Superior temporal gyrus (tissue), 1 donor: ENCODE results near the gene RPP25L.

ENCODE experiments used
- DNase-seq: peaks from one replicate; pipeline ENCODE4 v3.0.0-alpha.2; 2016; ENCODE audit errors: extremely low spot score

The RPP25L gene

DNA sequence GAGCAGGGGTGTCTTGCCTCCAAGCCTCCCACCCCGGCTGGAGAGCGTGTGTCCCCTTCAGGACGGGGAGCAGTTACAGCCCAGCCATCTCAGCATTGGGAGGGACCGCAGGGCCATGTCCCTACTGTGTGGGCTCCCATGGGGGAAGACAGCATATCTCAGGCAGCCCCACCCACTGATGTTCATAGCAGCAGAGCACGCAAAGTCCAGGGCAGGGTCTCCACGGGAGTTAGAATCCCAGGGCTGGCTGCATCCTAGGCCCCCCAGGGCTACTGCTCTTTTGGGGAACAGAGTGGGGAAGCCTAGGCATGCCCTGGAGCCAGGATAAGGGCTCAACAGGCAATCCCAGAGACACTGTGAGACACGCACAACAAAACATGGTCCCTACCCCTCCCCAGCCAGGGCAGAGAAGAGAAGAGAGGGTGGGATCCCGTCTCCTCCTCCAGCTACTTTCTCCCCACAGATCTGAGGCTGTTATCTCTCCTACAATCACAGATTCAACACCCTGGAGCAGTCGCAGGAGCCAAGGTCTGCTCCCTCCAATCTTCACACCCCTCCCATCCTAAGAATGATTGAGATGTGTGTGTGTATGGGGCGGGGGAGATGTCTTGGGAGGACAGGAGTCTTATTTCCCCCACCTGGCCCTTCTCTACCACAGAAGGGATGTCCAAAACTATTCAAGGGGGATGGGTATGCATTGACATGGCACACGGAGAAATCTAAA is 25.8 kb downstream of the RPP25L start:
- DNase-seq, result no peak

DNA sequence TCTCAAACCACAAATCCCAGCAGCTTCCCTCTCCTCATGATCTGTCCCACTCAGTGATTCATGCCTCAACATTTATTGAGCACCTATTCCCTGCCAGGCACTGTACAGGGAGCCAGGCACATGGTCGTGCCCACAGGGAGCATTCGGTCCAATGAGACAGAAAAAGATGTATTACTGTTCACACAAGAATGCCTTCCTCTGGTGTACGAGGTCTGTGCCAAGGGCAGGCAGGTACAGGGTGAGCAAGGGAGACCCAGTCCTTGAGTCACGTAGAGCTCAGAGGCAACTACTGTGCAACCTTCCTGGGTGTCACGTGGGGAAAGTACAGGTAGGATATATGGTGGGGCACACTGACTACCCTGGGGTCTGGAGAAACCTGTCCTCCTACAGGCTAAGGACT is 26.9 kb downstream of the RPP25L start:
- DNase-seq, result no peak

DNA sequence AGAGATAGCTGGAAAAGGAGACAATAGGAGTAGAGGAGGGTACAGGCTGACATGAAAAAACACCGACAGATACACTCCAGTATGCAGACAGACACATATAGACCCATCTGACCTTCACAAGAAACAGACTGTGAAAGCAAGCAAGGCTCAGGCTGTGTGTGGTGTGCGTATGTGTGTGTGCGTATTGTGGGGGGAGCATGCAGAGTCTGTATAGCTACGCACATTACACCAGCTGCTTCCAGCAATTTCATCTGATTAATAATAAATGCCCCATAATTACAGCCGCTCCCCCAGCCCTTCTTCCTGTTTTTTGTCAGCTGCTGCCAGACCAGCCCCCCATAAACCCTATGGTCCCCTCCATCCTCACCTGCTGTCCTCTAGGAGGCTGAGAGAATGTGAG is 29.1 kb downstream of the RPP25L start:
- DNase-seq, result no peak

DNA sequence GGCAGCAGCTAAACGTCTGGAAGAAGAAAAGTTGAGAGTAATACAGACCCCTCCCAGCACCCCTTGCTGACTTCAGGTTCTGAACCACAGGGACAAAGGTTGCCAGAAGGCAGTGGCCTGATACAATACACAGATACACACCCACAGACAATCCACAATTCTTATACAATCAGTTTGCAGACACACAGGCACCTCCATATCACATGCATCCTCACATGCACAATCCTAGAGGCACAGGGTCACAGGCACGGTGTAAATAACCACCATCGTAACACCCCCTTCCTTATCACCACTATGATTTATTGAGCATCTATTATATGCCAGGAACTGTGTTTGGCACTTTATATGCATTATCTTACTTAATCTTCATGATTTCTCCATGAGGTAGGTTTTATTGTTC is 30.6 kb downstream of the RPP25L start:
- no peak for DNase-seq

DNA sequence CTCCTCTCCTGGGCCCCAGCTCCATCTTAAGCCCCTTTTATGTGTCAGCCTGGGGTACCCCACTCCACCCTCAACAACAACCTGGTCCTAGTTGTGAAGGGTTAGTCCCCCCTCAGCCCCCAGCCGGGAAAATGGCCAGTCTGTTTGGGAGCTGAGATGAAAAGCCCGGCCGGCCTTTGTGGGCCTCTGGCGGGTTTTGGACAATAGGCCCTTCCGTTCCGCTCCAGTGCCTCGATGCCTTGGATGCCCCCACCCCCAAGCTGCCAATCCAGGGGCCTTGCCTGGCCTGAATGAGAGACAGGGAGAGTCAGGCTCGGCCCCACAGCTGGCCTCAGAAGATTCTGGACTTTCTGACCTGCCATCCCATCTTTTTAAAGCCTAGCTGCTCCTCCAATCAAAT is 31.5 kb downstream of the RPP25L start:
- DNase-seq, result no peak

DNA sequence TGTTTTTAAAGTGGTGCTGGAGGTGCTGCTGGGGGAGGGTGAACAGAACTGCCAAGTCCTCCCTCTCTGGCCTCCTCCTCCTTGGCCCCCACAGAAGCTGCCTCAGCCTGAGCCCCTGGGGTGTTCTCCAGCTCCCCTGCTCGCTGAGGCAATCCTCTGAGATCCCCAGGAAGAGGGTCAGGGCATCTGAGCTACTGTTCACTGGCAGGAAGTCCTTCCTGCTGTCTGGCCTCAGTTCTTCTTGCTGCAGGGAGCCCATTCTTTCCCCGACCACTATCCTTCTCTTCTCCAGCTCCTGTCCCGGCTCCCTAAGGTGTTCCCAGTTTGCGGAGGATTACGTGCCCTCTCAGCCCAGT is 32.1 kb downstream of the RPP25L start:
- no peak for DNase-seq

DNA sequence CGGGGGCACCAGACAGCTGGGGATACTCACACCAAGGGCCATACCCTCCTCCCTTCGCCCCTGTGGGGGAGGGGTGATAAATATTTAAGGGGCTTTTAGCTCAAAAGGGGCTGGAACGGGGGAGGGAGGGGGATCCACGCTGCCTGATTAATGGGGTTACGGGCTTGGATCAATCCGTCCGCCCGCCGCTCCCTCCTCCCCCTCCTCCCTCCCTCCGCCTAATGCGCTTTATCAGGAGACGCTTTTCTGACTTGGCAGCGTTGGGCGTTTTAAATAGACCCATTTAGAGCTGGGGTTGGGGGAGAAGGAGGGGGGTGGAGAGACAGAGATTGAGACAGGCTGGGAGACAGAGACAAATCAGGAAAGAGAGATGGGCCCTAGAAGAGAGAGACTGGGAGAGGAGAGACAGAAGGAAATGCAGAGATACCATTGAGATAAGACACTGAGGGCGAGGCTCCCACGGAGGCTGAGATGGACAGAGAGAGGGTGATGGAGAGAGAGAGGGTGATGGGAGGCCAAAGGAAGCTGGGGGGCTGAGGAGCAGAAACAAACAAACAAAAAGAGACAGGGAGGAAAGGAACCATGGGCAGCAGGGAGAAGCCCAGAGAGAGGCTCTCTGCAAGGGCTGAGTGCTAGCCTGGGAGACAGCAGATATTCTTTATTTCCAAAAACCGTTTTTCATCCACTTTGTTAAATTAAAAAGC is 32.6 kb downstream of the RPP25L start:
- no peak for DNase-seq

DNA sequence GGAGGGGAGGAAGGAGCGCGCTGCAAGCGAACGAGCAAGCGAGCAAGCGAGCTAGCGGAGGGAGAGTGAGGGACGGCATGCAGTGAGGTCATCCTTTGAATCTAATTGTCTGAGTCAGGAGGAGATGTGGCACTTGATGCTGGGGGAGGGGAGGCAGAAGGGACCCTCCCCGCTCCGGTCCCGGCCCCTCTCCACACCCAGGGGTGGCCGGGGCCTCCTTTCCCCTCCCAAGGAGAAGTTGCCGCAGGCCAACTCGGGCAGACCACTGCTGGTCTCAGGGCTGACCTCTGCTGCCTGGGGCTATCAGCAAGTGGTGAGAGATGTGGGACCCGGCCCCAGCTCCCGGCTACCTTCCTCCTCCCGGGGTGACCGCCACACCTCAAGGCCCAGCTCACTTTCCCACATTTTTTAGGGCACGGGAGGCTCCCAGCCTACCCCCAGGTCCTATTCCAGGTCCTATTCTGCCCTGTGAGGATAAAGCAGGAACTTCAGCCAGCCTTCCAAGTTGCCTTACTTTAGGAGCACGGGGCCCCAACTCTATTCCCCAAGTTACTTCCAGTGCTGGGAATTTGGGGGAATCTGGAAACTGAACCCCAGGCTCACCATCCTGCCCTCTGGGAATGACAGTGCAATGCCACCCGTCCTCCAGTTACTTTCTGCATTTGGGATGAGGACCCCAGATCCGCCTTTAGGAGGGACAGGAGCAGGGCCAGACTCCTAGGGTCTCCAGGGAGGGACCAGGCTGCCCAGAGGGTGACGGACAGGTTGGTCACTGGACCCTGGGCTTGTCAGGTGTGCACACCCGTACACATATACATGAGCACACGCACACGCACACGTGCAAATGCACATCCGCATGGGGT is 33.4 kb downstream of the RPP25L start:
- no peak for DNase-seq

DNA sequence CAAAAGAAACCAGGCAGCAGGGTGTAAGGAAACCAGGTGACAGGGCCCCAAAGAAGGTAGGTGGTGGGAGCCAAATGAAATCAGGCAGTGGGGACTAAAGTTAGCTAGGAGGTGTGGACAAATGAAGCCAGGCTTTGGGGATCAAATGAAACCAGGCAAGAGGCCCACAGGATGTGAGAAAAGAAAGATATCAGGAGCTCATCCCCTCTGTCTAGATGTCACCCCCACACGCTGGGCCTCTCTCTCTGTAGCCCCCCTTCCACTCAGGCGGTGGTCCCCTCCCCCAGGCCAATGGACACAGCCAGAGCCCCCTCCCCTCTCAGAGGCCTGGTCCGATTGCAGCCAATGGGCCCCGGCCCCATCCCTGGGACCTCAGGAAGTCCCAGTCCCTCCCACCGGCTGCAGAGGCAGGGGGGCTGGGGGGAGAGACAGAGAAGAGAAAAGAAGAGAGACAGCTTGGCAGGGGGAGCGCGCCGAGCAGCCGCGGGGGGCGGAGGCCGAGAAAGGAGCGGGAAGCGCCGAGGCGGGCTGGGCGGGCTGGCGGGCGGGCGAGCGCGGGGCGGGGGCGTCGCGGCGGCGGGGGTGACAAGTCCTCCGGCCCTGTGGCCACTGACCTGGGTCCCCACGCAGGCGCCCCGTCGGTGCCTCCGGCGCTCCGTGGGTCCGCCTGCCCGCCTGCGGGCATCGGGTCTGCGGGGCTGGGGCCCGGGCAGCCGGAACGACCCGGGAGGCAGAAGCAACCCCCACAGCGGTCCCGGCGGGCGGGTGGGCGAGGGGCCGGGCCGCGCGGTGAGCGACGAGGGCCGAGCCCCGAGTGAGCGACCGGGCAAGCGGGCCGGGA is 34.3 kb downstream of the RPP25L start:
- no peak for DNase-seq

DNA sequence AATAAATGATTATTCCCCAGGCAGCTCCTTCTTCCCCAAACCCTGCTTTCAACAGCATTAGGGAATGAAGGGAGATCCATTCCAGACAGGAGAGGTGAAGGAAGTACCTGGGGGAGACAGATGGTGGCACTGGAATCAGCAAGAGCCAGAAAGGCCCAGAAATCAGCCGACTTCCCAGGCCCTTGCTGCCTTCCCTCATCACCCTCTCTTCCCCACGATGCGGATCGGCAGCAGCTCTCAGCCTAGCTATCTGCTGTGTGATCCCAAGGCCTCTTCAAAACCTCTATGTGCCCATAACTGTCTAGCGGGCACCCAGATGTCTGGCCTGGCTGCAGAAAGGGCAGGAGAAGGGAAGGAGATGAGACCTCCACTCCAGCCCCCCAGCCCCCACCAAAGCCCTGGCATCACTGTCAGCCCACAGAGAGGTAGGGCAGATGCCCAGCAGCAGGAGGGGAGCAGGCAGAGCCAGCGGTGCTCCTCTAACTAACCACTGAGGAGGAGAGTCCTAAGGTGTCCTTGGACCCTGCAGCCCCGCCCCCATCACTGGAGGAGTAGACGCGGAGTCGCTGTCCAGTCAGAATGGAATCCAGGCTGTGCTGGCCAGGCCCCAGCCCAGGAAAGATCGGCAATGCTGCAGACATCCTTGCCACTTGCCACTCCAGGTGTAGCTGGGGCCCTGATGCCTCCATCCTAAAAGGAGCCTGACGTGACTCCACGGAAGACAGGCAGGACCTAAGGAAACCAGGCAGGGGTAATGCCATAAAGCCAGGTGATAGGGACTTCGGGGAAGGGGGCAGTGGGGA is 35.1 kb downstream of the RPP25L start:
- no peak for DNase-seq

DNA sequence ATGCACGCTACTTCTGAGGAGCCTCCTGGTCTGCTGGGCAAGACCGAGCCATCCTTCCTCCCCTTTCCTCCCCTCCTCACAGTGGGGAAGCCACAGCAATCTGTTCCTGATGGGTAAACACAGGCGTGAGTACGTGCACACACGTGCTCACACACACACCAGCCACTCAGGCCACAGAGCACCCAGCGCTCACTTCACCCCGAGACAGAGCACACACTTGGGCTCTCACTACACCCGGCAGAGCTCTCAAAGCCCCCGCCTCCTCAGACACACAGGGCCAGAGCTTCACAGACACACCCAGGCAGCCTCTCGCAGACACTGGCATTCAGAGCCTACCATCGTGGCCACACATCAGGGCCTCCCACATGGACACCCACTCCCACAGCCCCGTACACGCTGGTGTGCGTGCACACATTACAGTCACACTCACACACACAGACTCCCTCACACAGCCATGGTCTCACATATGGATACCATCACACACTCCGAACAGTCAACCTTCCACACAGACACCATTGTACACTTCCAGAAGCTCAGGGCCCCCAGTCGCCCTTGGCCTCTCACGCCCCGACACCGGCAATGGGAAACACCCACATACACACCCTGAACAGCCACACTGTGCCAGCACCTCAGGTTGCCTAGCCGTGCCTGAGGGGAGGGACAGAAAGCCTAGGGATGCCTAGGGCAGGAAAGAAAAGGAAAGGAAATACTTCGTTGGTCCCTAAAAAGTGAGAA is 35.9 kb downstream of the RPP25L start:
- no peak for DNase-seq

DNA sequence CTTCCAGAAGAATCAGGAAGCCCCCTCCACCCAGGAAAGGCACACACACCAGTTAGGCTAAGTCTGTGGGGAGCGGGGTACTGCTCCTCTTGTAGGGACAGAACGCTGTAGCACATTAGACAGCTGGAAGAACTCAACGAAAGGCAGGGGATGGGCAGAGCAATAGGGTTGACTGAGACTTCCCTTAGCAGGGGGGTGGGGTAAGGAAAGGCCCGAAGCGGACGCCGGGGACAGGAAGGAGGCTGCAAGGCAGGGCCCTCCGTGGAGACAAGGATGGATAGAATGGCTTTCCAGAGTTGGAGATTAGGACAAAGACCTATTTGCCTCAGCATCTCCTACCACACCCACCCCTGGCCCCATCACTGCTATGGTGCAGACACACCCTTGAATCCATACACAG is 36.7 kb downstream of the RPP25L start:
- DNase-seq, result no peak

DNA sequence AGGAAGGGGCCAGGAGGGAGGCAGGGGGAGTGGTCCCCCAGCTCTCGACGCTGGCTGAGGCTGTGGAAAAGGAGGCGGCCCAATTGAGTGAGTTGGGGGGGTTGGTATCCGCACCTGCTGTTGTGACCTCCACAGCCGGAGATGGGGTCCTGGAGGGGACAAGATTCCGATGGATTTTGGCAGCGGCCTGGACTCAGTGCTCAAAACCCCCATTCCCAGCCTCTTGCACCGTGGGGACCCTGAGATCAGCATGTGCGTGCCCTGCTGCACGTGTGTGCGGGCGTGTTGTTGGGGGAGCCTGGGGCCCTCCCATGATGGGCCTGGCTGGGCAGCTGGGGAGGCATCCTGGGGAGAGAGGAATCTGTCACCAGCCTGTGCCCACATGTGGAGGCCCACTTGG is 37.3 kb downstream of the RPP25L start:
- DNase-seq, result no peak

DNA sequence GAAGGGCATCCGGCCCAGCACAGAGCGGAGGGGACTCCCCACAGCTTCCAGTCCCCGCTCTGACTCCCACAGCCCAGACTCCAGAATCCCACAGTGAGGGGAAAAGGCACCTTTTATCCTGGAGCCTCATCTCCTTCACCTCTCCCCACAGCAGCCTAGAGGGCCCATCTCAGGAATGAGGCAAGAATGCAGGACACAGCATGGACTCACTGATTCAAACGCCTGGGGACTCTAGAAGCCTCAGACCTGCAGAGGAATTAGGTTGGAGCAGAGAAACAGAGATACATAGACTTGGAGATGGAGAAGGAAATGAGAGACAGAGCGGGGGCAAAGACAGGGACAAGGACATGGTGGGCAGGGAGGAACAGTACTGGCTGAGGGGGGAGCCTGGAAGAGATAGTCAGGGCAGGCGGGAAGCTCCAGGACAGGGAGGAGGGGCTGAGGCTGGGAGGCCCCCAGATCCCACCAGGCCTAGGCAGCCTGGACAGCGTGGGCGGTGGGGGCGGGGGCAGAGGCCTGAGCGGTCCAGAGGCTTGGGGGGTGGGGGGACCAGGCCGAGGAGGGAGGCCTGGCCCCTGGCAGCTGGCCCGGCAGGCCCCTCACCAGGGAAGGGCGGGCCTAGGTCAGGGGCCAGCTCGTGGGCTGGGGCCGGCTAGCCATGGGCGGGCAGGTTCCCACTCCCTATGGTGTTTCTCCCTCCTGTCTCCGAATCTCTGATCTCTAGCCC is 38.1 kb downstream of the RPP25L start:
- no peak for DNase-seq

DNA sequence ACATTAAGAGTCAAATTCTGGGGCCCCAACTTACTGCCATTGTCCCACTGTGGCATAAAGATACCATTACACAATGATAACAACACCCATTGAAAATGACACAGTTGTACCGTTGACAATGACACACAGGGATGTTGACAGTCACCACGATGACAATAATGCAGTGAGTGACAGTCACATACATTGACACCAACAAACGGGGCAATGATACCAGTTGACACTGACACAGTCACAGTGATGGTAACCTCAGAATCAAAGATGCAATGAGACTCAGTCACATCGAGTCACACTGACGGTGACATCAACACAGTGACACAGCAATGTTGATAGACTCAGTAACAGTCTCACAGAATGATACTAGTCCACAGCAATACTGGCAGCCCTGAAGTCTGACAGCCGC is 39.3 kb downstream of the RPP25L start:
- DNase-seq, result no peak

DNA sequence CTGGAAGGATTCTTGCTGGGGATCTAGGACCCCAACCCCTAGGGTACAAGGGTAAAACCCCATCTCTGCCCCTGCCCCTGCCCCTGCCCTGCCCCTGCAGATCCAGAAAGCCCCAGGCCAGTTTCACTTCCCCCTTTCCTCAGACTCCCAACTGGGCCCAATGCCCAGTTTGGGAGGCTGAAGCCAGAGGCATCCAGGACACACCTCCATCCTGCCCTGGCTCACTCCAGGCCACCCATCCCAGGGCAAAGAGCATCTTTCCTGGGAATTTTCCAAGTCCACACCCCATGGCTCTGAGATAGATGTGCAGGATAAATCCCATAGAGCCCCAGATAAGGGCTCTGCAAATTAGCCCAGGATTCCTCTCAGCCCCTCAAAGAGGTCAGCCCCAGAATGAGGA is 39.8 kb downstream of the RPP25L start:
- DNase-seq, result no peak

DNA sequence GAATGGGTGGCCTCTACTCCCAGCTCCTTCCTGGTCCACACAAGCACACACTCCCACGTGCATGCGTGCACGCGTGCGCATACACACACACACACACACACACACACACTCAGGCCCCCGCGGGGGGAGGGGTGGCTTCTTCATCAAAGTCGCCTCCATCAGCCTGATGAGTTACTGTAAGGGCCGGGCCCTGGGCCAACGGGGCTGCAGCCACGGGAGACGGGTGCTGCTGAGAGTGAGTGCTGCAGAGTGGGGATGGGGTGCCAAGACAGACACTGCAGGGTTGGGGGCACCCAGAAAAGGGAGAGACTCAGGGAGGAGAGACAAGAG is 40.5 kb downstream of the RPP25L start:
- no peak for DNase-seq

DNA sequence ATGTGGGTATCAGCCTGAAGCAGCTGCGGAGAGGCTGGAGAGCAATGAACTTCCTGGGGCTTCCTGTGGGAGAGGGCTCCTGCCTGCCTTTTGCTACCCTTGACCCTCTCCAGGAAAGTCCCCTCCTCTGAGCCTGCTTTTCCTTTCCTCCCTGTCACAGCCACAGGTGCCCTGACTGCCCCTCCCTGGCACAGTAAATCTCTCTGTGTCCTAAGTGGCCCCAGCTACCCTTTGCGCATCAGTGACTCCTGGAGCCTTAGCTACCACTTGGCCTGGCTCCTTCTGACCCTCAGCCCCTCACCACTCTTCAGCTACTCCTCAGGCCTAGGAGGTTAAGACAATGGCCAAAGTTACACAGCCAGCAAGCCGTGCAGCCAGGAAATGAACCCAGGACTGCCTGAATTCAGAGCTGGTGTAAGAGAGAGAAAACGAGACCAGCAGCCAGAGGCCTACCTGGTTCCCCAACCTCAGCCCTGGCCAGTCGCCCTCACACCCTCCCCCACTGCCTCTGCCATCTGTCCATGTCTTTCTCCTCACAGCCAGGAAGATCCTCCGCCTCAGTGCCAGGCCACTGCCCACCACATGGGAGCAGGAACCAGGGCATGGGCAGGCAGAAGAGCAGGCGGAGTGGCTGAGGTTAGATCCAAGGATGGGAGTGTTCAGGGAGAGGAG is 41.0 kb downstream of the RPP25L start:
- no peak for DNase-seq

DNA sequence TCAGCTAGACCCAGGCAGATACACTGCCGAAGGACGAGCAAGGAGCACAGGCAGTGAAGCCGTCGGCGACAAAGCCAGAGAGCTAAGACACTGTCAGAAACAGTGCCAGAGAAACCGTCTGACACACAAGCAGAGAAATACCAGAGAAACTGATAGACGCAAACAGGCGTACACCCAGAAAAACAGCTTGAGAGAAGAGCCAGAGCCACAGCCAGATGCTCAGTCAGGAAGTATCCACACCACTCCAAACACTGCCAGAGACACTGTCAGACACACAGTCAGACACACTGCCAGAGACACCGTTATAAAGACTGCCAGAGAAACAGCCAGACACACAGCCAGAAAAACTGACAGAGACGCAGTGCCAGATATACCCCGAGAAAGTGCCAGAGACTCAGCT is 41.5 kb downstream of the RPP25L start:
- DNase-seq, result no peak
